Measurements from ENCODE around the gene TSC2. TPM values are rescaled to one million over a fixed set of nuclear protein-coding genes. Genes with fewer than 3 reads are reported as not detected.
A peak's percentile ranks its signal among the peaks of the same experiment; 100 is the strongest.

Gene TSC2
- total and polyA plus RNA-seq, 9 of the 15 experiments (the other 6 are each of a cell fraction or from before 2014, with no cell fraction given), result 1.3 to 68.1 (median 16.6) TPM

DNA sequence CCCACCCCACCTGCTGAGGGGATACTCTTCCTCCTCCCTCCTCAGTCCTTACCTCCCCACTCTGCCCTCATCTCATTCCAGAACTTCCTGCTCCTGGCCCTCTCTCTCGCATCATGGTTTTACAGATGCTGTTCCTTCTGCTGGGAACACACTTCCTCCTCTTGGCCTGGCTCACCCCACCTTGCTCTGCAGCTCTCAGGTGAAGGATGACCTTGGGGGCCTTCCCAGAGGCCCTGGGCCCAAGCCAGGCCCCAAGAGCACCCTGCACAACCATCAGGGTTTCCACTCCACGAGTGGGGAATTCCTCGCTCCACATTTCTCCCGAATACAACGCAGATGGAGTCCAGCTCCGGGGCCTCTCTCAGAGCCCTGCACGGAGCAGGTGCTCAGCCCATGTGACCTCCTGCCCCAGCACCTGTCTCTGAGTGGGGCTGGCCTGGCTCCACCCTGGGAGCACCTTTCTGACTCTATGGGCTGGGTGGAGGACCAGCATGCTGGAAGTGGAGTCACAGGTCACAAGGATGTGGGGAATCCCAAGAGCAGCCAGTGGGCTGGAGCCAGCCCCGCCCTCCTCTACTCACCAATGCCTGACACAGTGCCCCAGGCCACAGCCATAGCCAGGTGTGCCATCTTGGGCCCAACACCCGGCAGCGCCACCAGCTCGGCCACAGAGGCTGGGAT lies 4.7 kb upstream of the TSC2 start:
- no TSS peak for BruUV-seq (replicated peaks)
- intact Hi-C loops (cut with micrococcal nuclease), result no loop called here
- FAIRE-seq (no peak), DNase-seq (ENCODE audit: extremely low read depth in 1 of 4, low spot score in 3 of 4) (no peak), ATAC-seq (no peak)
- H3K4me3 ChIP-seq, result no peak overlapping the region
- H3K9ac ChIP-seq (ENCODE audit: insufficient read depth in 1 of 2, low read depth in 2 of 2, low read length in 2 of 2), result peak overlapping the region in 1 of 2 experiments; percentile 74; a peak in 2 of 4 replicates
- H4K20me1 ChIP-seq (replicated peaks; ENCODE audit: control insufficient read depth, insufficient read depth, low read length), result no peaks in the 10 kb centered on the region
- in situ Hi-C loops (cut with MboI), result no loop called here
- no peak overlapping the region for H3K27ac ChIP-seq (ENCODE audit: extremely low read depth, low read depth, low read length)
- ChIA-PET POLR2A (interaction anchor here (0.7 kb wide), 2 partner anchors 202 to 1075 kb away, joined by 3 to 4 read pairs; no protein-coding TSS in a partner anchor), CTCF (ENCODE audit: low intra/inter-chr PET ratio) (no interaction called here)
- peaks cover 11% of the 10 kb centered on the region; the same call in 2 of the 3 replicates for H3K79me2 ChIP-seq (ENCODE audit: control insufficient read depth, insufficient read depth, low read length)
- no peaks in the 10 kb centered on the region for H3K9me1 ChIP-seq (ENCODE audit: control insufficient read depth, insufficient read depth, low read length)
- no peak overlapping the region for H3K4me2 ChIP-seq (ENCODE audit: insufficient read depth, low read length)
- peaks cover 29% of the 10 kb centered on the region; the same call in 1 of the 3 replicates for H3K36me3 ChIP-seq (ENCODE audit: control insufficient read depth, insufficient read depth, low read length)
- H3K9me3 ChIP-seq (replicated peaks; ENCODE audit: control insufficient read depth, insufficient read depth, low read depth, low read length), result no peaks in the 10 kb centered on the region
- H3K27me3 ChIP-seq (ENCODE audit: control insufficient read depth in 2 of 2, insufficient read depth in 2 of 2, low read length in 2 of 2), result no peaks in the 10 kb centered on the region
- 85% methylated on average over 11 of the region's 11 CpGs for WGBS (ENCODE audit: insufficient coverage, low coverage, missing lambda C conversion rate)
- peaks cover 7 to 84% of the 10 kb centered on the region in 2 experiments; a peak in 4 of 5 replicates for H3K4me1 ChIP-seq (replicated peaks in 1 of 2; ENCODE audit: control insufficient read depth in 2 of 2, insufficient read depth in 2 of 2, low read length in 2 of 2)
- no peak overlapping the region for H2AFZ ChIP-seq (ENCODE audit: low read depth, low read length)
- TF ChIP-seq ZNF263 (CRISPR knock-in tag; IDR thresholded peaks at IDR 0.05; ENCODE audit: borderline replicate concordance) (peak; percentile 24; the same call in 1 of the 2 replicates), SRSF3 (IDR thresholded peaks at IDR 0.05; ENCODE audit: insufficient read depth, low read length) (no peak)

DNA sequence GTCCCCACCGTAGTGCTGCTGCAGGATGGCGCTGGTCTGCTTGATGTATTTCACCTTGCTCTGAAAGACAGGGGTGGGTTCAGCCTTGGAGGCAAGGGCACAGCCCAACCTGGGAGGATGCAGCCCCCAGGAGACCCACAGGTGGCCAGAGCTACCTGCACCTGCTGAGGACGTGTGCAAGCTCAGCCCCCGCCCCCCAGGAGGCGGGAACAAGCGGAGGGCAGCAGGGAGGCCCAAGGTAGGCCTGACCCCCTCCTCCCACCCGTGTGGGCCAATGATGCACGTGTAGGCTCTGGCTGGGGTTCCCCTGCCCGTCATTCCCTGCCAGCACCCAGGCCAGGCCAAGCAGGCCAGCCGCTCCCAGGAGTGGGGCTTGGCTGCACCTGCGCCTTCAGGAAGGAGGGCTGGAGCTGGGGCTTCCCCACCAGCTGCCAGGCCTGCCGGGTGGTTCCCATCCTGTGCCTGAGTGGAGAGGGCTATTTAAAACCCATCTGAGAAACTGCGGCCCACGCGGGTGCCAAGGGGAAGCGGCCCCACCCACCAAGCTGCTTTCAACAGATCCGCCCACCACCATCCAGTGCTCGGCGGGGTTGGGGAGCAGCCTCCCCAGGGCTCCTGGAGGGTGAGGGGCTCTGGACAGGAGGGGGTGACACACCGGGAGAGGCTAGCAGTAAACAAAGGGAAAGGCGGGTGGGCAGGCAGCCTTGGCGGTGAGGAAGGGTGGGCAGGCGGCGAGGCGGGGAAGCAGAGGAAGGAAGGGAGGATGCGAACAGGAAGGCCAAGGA lies 3.9 kb upstream of the TSC2 start:
- FAIRE-seq (no peak), ATAC-seq (no peak), DNase-seq (ENCODE audit: extremely low read depth in 1 of 4, low spot score in 3 of 4) (no peak)
- Histone ChIP-seq H3K9me3 (replicated peaks; ENCODE audit: control insufficient read depth, insufficient read depth, low read depth, low read length) (no peaks in the 10 kb centered on the region), H3K9me1 (ENCODE audit: control insufficient read depth, insufficient read depth, low read length) (no peaks in the 10 kb centered on the region), H2AFZ (ENCODE audit: low read depth, low read length) (no peak overlapping the region), H3K4me1 (replicated peaks in 1 of 2; ENCODE audit: control insufficient read depth in 2 of 2, insufficient read depth in 2 of 2, low read length in 2 of 2) (peaks cover 11 to 84% of the 10 kb centered on the region in 2 experiments; a peak in 4 of 5 replicates), H4K20me1 (replicated peaks; ENCODE audit: control insufficient read depth, insufficient read depth, low read length) (no peaks in the 10 kb centered on the region), H3K4me2 (ENCODE audit: insufficient read depth, low read length) (no peak overlapping the region), H3K4me3 (no peak overlapping the region), H3K27me3 (ENCODE audit: control insufficient read depth in 2 of 2, insufficient read depth in 2 of 2, low read length in 2 of 2) (no peaks in the 10 kb centered on the region), H3K27ac (ENCODE audit: extremely low read depth, low read depth, low read length) (no peak overlapping the region), H3K9ac (ENCODE audit: insufficient read depth in 1 of 2, low read depth in 2 of 2, low read length in 2 of 2) (peak overlapping the region in 1 of 2 experiments; percentile 74; a peak in 2 of 4 replicates), H3K79me2 (ENCODE audit: control insufficient read depth, insufficient read depth, low read length) (peaks cover 18% of the 10 kb centered on the region), H3K36me3 (ENCODE audit: control insufficient read depth, insufficient read depth, low read length) (peaks cover 27% of the 10 kb centered on the region; the same call in 1 of the 3 replicates)
- no peak for TF ChIP-seq COPS2 (conservative IDR thresholded peaks at IDR 0.05)
- ChIA-PET CTCF (ENCODE audit: low intra/inter-chr PET ratio) (no interaction called here), POLR2A (interaction anchor here (0.7 to 1.0 kb wide), 3 partner anchors 12 to 1076 kb away, joined by 3 to 4 read pairs (median 3); no protein-coding TSS in a partner anchor)
- intact Hi-C loops (cut with micrococcal nuclease), result no loop called here
- WGBS (ENCODE audit: insufficient coverage, low coverage, missing lambda C conversion rate), result 84% methylated on average over 21 of the region's 26 CpGs
- in situ Hi-C loops (cut with MboI), result no loop called here
- BruUV-seq (replicated peaks), result no TSS peak

Data from K562 (cell line).